ENCODE measurements around the gene POLA2.

- TF ChIP-seq SUZ12 (IDR thresholded peaks at IDR 0.05; ENCODE audit: extremely low read depth, insufficient read depth, insufficient read length): no peak
- no peak for TF ChIP-seq ZNF274 (IDR thresholded peaks at IDR 0.05; ENCODE audit: low read depth, low read length)
- TF ChIP-seq YY1 (IDR thresholded peaks at IDR 0.05; ENCODE audit: insufficient read depth, insufficient read length): no peak
Measured at GRCh38 chr11:65225279-65226102, 36.3 kb upstream of the POLA2 start.
